Esophagus squamous epithelium (tissue), 5 donors: ENCODE measurements around the gene FRMD7. TPM values are rescaled to one million over a fixed set of nuclear protein-coding genes. Genes with fewer than 3 reads are reported as not detected.
"Not testable (repeated sequence)": the region's sequence is repeated elsewhere in the genome, so short reads cannot be mapped to it uniquely, and the experiment has no call there.

ENCODE experiments used
- DNase-seq: peaks from one replicate; lab custom pipeline; 2025; lab: John Stamatoyannopoulos, UW
- H3K27ac ChIP-seq, 4 donors: fragments of 200-600 bp; sonication (generic); one replicate each; pipeline ENCODE4 v1.5.1; 2016 to 2019; ENCODE audit warnings: mild to moderate bottlenecking in 1 of 4
- H3K27me3 ChIP-seq, 4 donors: fragments of 200-600 bp; sonication (generic); 1 replicate in 3 of 4; 2 replicates in 1 of 4; pipeline versions ENCODE4 v1.5.1 to v1.6.0; 2017 to 2021; ENCODE audit warnings: antibody characterized with exemption in 1 of 4
- H3K36me3 ChIP-seq, 3 donors: fragments of 200-600 bp; sonication (generic); one replicate each; pipeline ENCODE4 v1.5.1; 2016 to 2019
- H3K4me1 ChIP-seq, 3 donors: fragments of 200-600 bp; sonication (generic); one replicate each; pipeline ENCODE4 v1.5.1; 2017 to 2019
- H3K4me3 ChIP-seq, 4 donors: fragments of 200-600 bp; sonication (generic); 1 replicate in 3 of 4; 2 replicates in 1 of 4; pipeline ENCODE4 v1.5.1; 2016 to 2019; ENCODE audit warnings: mild to moderate bottlenecking in 2 of 4, moderate library complexity in 1 of 4
- H3K9me3 ChIP-seq, 3 donors: fragments of 200-600 bp; sonication (generic); one replicate each; pipeline ENCODE4 v1.5.1; 2016 to 2019
- POLR2A ChIP-seq, 4 donors: fragments of 450-650 bp; IDR thresholded peaks; one replicate each; pipeline ENCODE4 v1.6.1; 2017; ENCODE audit warnings: antibody characterized with exemption in 4 of 4, mild to moderate bottlenecking in 4 of 4, moderate library complexity in 3 of 4
- WGBS, 2 donors: methylation state at CpG; one replicate each; pipeline ENCODE4 v1.1.5; 2018; 5-methylcytosine and 5-hydroxymethylcytosine counted together
- intact Hi-C: fragments of 100-400 bp; cut with DNase I; formaldehyde crosslinking; loops from one replicate; pipeline ENCODE4 v1.15.0; 2022
- total RNA-seq, 4 donors: library from RNA; depleted of rRNA; stranded (reverse); fragments of >200 nt; gene quantifications; one replicate each; pipeline ENCODE4 v1.1.0, GENCODE V29; 2016
- TF ChIP-seq, protein P1 (sequence below), 6 experiments: fragments of 450-650 bp in 4 of 6; fragments of 200-600 bp in 2 of 6; sonication (generic) in 2 of 6; IDR thresholded peaks; one replicate each; pipeline ENCODE4 v1.5.1; 2016 to 2019; ENCODE audit warnings: antibody characterized with exemption in 6 of 6, mild to moderate bottlenecking in 4 of 6, moderate library complexity in 4 of 6
- donor health status: DM: yes; HTN: yes; CAD: no.

The FRMD7 gene
- total RNA-seq, 4 donors from 2014 or later, result not detected

DNA sequence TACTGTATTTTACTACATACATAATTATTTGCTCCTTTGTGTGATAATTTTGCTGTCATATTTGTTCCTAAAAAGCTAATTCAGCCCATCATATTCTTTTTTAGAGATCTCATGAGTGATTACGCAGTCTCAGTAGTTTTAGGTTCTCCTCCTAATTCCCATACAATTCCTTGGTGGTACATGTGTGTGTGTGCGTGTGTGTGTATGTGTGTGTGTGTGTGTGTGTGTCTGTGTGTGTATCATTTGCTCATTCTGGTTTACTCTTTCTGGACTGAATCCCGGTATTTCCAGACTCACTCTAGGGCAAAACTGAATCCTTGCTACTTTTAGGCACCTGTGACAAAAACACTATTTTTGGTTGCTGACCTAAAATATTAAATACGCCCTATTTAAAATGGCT is 69.8 kb downstream of the FRMD7 start:
- 85 to 96% methylated on average over 3 to 4 of the region's 4 CpGs for WGBS, 2 donors
- no peak overlapping the region for H3K27ac ChIP-seq
- H3K9me3 ChIP-seq, result no peaks in the 10 kb centered on the region
- DNase-seq, result no peak
- intact Hi-C loops, result no loop called here
- H3K4me3 ChIP-seq, result no peak overlapping the region
- H3K27me3 ChIP-seq, result no peaks in the 10 kb centered on the region
- no peaks in the 10 kb centered on the region for H3K4me1 ChIP-seq
- TF ChIP-seq, protein P1, sequence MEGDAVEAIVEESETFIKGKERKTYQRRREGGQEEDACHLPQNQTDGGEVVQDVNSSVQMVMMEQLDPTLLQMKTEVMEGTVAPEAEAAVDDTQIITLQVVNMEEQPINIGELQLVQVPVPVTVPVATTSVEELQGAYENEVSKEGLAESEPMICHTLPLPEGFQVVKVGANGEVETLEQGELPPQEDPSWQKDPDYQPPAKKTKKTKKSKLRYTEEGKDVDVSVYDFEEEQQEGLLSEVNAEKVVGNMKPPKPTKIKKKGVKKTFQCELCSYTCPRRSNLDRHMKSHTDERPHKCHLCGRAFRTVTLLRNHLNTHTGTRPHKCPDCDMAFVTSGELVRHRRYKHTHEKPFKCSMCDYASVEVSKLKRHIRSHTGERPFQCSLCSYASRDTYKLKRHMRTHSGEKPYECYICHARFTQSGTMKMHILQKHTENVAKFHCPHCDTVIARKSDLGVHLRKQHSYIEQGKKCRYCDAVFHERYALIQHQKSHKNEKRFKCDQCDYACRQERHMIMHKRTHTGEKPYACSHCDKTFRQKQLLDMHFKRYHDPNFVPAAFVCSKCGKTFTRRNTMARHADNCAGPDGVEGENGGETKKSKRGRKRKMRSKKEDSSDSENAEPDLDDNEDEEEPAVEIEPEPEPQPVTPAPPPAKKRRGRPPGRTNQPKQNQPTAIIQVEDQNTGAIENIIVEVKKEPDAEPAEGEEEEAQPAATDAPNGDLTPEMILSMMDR (IDR thresholded peaks at IDR 0.05), result no peak
- H3K36me3 ChIP-seq, result no peaks in the 10 kb centered on the region

DNA sequence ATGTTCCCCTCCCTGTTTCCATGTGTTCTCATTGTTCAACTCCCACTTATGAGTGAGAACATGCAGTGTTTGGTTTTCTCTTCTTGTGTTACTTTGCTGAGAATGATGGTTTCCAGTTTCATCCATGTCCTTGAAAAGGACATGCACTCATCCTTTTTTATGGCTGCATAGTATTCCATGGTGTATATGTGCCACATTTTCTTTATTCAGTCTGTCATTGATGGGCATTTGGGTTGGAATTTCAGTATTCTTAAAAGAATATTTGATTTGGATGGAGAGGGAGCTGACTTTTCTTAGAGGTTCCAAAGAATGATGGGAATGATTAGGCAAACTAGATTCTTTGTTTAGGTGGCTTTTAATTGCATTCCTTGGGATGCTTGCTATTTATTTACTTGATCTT is 76.0 kb downstream of the FRMD7 start:
- H3K27me3 ChIP-seq, H3K4me3 ChIP-seq, H3K4me1 ChIP-seq, H3K27ac ChIP-seq, H3K9me3 ChIP-seq, intact Hi-C loops, H3K36me3 ChIP-seq, DNase-seq: not testable (repeated sequence)

DNA sequence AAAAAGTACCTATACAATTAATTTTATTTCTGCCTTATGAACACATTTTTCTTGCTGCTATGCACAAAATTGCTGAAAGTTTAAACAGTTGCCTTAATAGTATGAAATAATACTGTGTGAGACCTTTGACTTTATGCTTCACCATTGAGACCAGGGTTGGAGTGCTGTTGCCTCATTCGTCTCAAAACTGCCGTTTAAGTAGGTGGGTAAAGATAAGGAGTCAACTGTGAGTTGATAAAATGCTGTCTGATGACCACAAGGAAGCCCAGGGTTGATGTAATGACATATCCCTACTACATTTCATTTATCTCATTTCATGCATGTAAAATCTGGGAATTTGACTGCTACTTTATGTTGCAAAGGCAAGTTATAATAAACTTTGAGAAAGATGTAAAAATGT is 81.3 kb downstream of the FRMD7 start:
- H3K4me3 ChIP-seq, result no peak overlapping the region

DNA sequence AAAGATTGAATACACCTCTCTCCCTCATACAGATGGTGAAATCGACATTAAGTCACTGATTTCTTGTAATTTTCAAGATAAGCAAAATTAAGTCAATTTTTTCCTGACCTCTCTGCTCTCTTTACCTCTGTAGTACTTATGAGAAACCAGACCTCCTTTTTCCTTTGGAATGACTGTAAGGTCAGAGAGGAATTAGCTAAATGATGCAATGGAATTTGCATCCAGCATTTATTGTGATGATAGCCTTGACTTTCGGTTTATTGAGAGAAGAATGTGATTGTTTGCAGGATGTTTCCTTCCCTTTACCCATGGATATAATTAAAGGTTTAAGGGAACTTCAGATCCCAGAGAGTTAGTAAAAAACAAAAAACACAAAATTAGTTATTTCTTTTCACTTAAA is 82.4 kb downstream of the FRMD7 start:
- 80 to 89% methylated on average over 2 of the region's 2 CpGs for WGBS, 2 donors

More for the DNA sequence above, 81.3 kb downstream of the FRMD7 start:
- no peak for DNase-seq
- 28 to 49% methylated on average over 2 of the region's 2 CpGs for WGBS, 2 donors
- no peaks in the 10 kb centered on the region for H3K4me1 ChIP-seq
- no peaks in the 10 kb centered on the region for H3K36me3 ChIP-seq
- H3K27me3 ChIP-seq, result no peaks in the 10 kb centered on the region
- no peak overlapping the region for H3K27ac ChIP-seq
- no peaks in the 10 kb centered on the region for H3K9me3 ChIP-seq
- intact Hi-C loops, result no loop called here
- TF ChIP-seq, protein P1 (IDR thresholded peaks at IDR 0.05), result no peak
- no peak for TF ChIP-seq POLR2A (IDR thresholded peaks at IDR 0.05)

DNA sequence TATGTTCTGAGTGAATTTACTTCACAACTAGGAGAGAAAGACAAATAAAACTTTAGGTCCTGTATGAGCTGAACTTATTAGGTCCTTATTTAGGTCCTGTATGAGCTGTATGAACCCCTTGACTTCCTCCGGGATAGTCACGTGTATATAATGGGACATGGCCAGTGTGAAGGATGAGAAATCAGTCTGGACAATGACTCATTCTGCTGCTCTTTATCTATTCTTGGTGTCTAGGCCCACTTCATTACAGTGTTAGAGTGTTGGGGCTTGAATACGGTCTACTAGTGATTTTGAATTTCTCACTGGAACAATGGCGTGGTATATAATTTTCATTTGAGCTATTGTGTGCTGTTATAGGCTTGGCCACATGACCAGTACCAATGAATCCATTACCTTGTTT is 82.9 kb downstream of the FRMD7 start:
- 81 to 92% methylated on average over 4 of the region's 4 CpGs for WGBS, 2 donors
- Histone ChIP-seq H3K36me3 (no peaks in the 10 kb centered on the region), H3K27ac (no peak overlapping the region), H3K9me3 (no peaks in the 10 kb centered on the region), H3K4me3 (no peak overlapping the region), H3K27me3 (no peaks in the 10 kb centered on the region), H3K4me1 (no peaks in the 10 kb centered on the region)
- no peak for DNase-seq
- intact Hi-C loops, result no loop called here
- TF ChIP-seq, protein P1 (IDR thresholded peaks at IDR 0.05), result no peak
- no peak for TF ChIP-seq POLR2A (IDR thresholded peaks at IDR 0.05)

More for the DNA sequence above, 82.4 kb downstream of the FRMD7 start:
- intact Hi-C loops, result no loop called here
- Histone ChIP-seq H3K27ac (no peak overlapping the region), H3K4me1 (no peaks in the 10 kb centered on the region), H3K9me3 (no peaks in the 10 kb centered on the region), H3K27me3 (no peaks in the 10 kb centered on the region), H3K36me3 (no peaks in the 10 kb centered on the region), H3K4me3 (no peak overlapping the region)
- no peak for TF ChIP-seq POLR2A (IDR thresholded peaks at IDR 0.05)
- TF ChIP-seq, protein P1 (IDR thresholded peaks at IDR 0.05), result no peak
- no peak for DNase-seq

DNA sequence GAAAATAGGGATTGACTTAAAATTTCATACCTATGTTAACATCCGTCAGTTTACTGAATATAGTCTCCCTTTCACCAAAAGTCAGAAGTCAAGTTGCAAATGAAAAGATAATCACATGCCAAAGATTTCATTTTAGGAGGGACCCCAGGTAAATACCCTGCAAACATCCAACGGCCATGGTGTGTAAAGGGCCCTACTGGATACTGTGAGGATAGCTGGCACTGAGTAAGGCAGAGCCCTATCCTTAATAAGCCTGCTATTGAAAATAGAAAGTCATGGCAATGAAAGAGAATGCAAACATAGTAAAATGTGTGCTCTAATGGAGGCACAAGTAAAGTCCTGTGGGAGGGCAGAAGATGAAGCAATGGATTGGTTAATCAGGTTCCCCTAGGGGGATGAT is 83.8 kb downstream of the FRMD7 start:
- Histone ChIP-seq H3K9me3 (no peaks in the 10 kb centered on the region), H3K4me3 (no peak overlapping the region), H3K27ac (no peak overlapping the region), H3K27me3 (peaks cover 0 to 3% (median 0%) of the 10 kb centered on the region in 4 donors), H3K36me3 (no peaks in the 10 kb centered on the region), H3K4me1 (no peaks in the 10 kb centered on the region)
- no peak for DNase-seq
- WGBS, 2 donors, result 83 to 86% methylated on average over 2 of the region's 2 CpGs
- intact Hi-C loops, result no loop called here
- TF ChIP-seq, protein P1 (IDR thresholded peaks at IDR 0.05), result no peak
- no peak for TF ChIP-seq POLR2A (IDR thresholded peaks at IDR 0.05)
